GM19043 (cell line): ENCODE data around the gene NREP.

Source experiments
- ATAC-seq: cut with Tn5 transposase; IDR thresholded peaks from one replicate; pipeline ENCODE4 v1.9.1; 2021; ENCODE audit warnings: low read depth; ENCODE audit not compliant: unreplicated experiment

The NREP gene

GRCh38 chr5:111699324-111699723 is 57.7 kb downstream of the NREP start:
- ATAC-seq, result no peak

- ATAC-seq, result no peak
Observed at GRCh38 chr5:111697881-111698757, 58.9 kb downstream of the NREP start.

DNA sequence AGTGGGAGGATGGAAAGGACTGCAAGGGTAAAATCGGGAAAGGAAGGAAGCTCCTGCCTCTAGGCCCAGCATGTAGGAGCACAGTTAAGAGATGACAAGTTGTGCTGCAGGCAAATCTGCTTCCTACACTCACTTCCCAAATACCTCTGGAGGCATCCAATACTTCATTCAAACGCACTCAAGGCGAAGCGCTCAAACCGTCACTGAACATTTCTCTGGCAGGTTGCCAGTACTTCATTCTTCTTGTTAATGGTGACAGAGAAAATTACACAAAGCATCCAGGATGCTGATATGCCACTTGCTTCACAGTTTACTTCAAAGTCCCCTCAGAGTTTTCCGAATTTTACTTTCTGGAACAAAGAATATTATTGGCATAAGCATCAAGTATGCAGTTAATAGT is 59.8 kb downstream of the NREP start:
- no peak for ATAC-seq

- ATAC-seq, result no peak
Observed at GRCh38 chr5:111695991-111696390, 61.0 kb downstream of the NREP start.

GRCh38 chr5:111694133-111694532 is 62.9 kb downstream of the NREP start:
- no peak for ATAC-seq

DNA sequence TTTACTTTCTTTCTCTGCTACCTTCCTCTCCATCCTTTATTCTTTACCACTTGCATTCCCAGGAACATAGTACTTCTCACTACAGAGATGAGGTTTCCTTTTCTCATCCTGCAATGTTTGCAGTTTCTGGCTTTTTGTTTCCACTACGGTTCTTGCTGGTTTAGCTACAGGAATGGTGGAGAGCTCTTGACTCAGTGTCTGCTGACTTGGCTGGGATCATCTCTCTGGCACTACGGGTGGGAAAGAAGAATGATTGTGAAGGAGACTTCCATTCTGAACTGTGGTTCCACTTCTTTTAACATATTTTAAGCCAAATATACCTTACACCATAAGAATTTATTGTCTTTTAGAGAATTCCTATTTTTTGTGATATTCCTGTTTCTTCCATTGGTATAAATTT is 65.1 kb downstream of the NREP start:
- ATAC-seq, result no peak

GRCh38 chr5:111691508-111691907 is 65.5 kb downstream of the NREP start:
- ATAC-seq, result no peak

DNA sequence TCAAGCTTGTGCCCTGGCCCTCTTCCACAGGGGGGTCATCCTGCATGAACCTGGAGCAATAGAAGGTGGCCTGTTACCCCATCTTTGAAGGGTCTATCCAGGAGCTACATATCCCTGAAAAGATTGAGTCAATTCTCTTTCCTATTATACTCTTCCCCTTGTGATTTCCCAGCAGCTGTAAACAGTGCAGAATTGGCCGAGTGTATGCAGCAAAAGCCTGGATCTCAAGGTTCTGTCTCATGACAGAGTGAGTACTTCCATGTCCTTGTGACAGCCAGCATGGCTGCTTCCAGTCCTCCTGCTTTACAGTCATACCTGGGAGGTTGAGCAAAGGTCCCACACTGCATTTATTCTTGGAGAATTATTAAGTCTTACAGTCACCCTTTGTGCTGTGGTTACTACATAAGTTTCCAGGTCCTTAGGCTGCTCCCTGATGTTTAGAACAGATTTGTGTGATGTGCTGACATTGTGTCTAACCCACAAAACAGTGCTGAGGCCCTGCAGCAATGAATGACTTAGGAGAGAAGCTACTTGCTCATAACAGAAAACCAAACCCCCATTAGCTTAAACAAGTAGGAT is 67.5 kb downstream of the NREP start:
- no peak for ATAC-seq

DNA sequence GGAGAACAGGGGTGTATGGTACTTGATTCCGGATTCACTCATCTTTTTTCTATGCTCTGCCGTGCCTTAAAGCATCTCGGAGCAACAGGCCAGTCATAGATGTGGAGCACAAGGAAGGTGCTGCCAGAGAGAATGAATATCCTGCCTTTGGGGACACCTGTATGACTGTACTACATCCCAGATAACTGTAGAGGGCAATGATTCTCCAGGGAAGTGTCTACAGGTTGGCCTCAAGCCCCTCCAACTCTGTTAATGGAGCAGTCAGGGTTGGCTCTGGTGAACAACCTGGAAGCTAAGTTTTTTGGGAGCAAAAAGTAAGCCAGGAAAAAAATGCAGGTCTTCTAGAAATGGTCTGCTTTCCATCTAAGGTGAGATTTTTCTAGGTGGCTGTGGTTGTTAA is 71.0 kb downstream of the NREP start:
- ATAC-seq, result peak; percentile 68

GRCh38 chr5:111682641-111683040 is 74.4 kb downstream of the NREP start:
- no peak for ATAC-seq

GRCh38 chr5:111682121-111682520 is 74.9 kb downstream of the NREP start:
- ATAC-seq, result no peak

- ATAC-seq, result no peak
Observed at GRCh38 chr5:111681414-111682120, 75.4 kb downstream of the NREP start.

DNA sequence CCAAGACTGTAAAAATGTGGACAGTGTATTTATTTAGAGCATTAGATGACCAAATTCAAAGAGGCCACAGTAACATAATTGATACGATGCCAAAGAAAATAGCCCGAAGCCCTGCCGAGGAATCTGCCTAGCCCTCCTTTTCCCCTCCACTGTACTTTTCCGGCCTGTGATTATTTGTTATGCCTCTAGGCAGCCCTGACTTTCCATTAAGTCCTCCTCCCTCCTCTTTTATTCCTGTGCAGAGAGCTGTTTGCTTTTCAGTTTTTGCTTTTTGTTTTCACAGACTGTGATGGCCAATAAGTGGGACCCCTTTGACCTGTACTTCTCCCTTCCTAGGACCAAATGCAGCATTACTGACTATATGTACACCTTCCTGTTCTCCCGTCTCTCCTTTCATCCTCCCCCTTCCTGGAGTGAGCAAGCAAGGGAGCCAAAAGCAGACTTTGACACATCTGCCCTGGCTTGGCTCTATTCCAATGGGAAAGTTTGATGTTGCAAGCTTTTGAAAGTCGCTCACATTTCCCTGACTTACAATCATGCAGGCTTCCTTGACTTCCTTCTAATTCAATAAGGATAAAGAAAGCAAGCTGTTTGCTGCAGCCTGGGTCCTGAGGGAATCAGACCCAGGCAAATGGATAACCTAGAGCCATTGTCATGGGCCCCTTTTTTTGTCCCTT is 76.1 kb downstream of the NREP start:
- no peak for ATAC-seq

GRCh38 chr5:111679611-111680010 is 77.4 kb downstream of the NREP start:
- no peak for ATAC-seq
